Measurements from ENCODE around the gene SCAF8.
A peak's percentile ranks its signal among the peaks of the same experiment; 100 is the strongest.

The SCAF8 gene

DNA sequence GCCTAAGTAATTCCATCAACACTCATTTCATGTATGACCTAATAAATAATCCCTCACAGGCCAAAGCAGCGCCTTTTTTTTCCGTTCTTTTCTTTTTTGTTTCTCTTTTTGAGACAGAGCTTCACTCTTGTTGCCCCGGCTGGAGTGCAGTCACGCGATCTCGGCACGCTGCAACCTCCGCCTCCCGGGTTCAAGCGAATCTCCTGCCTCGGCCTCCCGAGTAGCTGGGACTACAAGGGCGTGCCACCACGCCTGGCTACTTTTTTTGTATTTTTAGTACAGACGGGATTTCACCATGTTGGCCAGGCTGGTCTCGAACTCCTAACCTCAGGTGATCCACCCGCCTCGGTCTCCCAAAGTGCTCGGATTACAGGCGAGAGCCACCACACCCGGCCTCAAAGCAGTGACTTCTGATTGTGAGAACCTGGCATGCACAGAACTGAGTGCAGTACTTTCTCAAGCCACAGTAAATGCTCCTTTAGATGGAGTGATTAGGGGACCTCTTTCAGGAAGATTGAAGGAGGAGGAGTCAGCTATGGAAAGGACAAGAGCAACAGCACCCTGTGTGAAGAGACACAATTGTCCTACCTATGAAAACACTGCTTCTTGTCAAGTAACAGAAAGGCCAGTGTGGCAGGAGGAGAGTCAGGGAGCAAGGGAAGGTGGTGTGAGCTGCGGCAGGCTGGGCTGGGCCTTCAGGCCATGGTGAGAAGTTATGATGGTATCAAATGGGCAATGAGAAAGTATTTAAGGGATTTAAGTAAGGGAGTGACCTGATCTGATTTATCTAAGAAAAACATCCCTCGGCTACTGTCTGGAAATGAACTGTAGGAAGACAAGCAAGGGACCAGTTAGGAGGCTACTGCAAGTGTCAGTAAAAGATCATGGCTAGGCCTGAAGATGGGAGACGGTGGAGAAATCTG is 1.7 kb upstream of the SCAF8 start:
- no peak overlapping the region for H3K4me3 ChIP-seq (ENCODE audit: low read depth, low read length)
- TF ChIP-seq, protein P1, sequence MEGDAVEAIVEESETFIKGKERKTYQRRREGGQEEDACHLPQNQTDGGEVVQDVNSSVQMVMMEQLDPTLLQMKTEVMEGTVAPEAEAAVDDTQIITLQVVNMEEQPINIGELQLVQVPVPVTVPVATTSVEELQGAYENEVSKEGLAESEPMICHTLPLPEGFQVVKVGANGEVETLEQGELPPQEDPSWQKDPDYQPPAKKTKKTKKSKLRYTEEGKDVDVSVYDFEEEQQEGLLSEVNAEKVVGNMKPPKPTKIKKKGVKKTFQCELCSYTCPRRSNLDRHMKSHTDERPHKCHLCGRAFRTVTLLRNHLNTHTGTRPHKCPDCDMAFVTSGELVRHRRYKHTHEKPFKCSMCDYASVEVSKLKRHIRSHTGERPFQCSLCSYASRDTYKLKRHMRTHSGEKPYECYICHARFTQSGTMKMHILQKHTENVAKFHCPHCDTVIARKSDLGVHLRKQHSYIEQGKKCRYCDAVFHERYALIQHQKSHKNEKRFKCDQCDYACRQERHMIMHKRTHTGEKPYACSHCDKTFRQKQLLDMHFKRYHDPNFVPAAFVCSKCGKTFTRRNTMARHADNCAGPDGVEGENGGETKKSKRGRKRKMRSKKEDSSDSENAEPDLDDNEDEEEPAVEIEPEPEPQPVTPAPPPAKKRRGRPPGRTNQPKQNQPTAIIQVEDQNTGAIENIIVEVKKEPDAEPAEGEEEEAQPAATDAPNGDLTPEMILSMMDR (IDR thresholded peaks at IDR 0.05; ENCODE audit: low read depth, low read length, missing control alignments) = no peak
- H3K27ac ChIP-seq = no peak overlapping the region
- in situ Hi-C loops (cut with HindIII; ENCODE audit: low pct_ligation_motif_present, low sequenced_read_pairs) = no loop called here
- H3K36me3 ChIP-seq (replicated peaks) = peaks cover 2% of the 10 kb centered on the region
- no peaks in the 10 kb centered on the region for H3K27me3 ChIP-seq (replicated peaks)
- DNase-seq = no peak

DNA sequence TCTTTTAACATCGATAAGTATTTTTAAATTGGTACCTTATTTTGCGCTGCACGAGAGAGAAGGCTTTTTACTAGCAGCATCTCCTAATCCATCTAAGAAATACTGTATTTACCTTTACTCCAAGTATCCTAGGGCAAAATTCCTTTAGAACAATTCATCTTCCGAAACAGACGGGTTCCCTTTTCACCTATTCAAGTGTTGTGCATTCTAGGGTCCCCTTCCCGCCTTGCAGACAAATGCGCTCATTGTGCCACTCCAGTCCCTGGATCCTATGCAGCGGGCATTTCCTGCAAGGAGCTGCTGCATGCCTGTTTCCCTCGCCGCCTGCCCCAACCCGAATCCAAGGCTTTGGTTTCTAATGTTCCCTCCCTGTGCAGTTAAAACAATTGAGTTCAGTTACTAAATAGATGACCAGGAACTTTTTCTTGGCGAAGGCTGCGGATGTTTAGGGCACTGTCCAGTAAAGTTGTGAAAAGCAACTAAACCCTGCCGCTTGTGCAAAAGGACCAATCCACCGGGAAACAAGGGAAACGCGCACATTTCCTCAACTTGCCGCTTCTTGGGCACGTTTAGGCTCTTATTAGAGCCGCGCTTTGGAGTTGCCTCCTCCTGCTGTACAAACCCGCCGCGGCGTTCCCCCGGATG is 556 bp upstream of the SCAF8 start:
- Histone ChIP-seq H3K27ac (peak overlapping the region; percentile 98), H3K36me3 (replicated peaks) (peaks cover 2% of the 10 kb centered on the region), H3K4me3 (ENCODE audit: low read depth, low read length) (peak overlapping the region; percentile 63), H3K27me3 (replicated peaks) (no peaks in the 10 kb centered on the region)
- TF ChIP-seq, protein P1 (IDR thresholded peaks at IDR 0.05; ENCODE audit: low read depth, low read length, missing control alignments) = no peak
- DNase-seq = peak; percentile 45
- in situ Hi-C loops (cut with HindIII; ENCODE audit: low pct_ligation_motif_present, low sequenced_read_pairs) = no loop called here

DNA sequence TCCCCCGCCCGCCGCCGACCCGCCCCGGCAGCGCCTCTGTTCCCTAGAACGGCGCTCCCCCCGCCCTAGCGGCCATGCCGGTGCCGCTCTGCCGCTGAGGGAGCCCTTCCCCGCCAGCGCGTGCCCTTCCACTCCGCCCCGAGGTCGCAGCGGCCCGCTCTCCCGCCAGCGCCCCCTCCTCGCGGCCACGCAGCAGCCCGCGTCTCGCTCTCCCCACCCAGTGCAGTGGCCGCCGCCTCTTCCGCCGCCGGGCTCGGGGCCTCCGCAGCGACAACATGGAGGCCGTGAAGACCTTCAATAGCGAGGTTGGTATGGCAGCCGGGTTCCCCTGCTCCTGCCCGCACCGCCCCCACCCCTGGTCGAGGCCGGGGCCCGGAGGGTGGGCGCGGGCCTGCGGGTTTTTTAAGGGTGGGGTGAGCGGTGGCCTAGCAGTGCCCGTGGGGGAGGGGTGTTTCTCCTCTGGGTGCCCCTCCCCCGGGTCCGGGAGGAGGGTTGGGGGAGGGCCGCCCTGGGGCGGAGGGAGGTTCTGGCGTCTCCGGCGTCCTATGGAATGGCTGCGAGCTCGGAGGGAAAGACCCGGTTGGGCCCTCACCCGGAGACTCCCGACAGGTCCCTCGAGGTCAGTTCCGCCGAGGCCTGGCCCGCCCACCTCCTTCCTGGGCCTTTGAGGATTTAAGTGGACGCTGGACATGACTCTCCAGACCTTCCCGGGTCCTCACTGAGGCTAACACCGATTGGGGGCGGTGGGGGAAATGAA is 588 bp downstream of the SCAF8 start:
- Histone ChIP-seq H3K27ac (peak overlapping the region; percentile 98), H3K27me3 (replicated peaks) (no peaks in the 10 kb centered on the region), H3K36me3 (replicated peaks) (peaks cover 2% of the 10 kb centered on the region), H3K4me3 (ENCODE audit: low read depth, low read length) (peak overlapping the region; percentile 82)
- in situ Hi-C loops (cut with HindIII; ENCODE audit: low pct_ligation_motif_present, low sequenced_read_pairs) = no loop called here
- DNase-seq = peak; percentile 97
- TF ChIP-seq, protein P1 (IDR thresholded peaks at IDR 0.05; ENCODE audit: low read depth, low read length, missing control alignments) = peak; percentile 8

DNA sequence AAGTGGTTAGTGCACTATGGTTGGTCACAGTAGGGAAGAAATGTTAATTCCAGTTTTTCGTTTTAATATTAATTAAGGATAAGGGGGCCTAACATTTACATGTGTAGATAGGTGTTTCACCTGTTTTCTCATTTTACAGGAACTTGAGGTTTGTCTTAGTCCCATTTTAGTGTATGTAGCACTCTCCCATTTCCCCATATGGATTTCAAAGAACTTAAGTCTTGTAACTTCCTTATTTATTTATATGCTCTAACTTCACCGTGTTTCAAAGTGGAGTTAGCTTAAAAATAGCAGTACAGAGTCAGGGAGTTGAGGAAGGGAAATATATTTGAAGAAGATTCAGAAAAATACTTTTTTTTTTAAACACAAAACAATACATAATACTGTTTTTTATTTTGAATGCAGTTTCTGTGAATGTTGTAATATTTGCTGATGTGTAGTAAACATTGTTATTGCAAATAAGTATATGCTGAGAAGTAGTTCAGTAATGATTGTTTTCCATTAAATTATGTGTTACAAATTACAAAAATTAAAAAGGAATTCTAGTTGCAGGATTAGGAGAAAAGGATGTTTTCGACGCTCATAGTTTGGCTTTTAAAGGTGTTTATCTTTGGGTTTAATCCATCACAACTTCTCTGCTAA is 3.5 kb downstream of the SCAF8 start:
- no peak overlapping the region for H3K4me3 ChIP-seq (ENCODE audit: low read depth, low read length)
- in situ Hi-C loops (cut with HindIII; ENCODE audit: low pct_ligation_motif_present, low sequenced_read_pairs) = no loop called here
- TF ChIP-seq, protein P1 (IDR thresholded peaks at IDR 0.05; ENCODE audit: low read depth, low read length, missing control alignments) = no peak
- peaks cover 4% of the 10 kb centered on the region for H3K36me3 ChIP-seq (replicated peaks)
- no peak overlapping the region for H3K27ac ChIP-seq
- H3K27me3 ChIP-seq (replicated peaks) = no peaks in the 10 kb centered on the region
- no peak for DNase-seq

DNA sequence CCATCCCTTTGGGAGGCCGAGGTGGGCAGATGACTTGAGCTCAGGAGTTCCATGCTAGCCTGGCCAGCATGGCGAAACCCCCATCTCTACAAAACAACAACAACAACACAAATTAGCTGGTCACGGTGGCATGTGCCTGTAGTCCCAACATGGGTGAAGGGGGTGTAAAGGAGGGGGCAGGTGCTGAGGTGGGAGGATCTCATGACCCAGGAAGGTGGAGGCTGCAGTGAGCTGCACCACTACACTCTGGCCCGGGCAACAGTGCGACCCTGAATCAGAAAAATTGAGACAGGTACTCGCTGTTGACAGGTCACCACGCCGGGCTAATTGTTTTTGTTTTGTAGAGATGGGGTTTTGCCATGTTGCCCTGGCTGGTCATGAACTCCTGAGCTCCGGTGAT is 4.2 kb downstream of the SCAF8 start:
- Histone ChIP-seq H3K27me3 (replicated peaks) (no peaks in the 10 kb centered on the region), H3K27ac (no peak overlapping the region), H3K36me3 (replicated peaks) (peaks cover 5% of the 10 kb centered on the region), H3K4me3 (ENCODE audit: low read depth, low read length) (no peak overlapping the region)
- TF ChIP-seq, protein P1 (IDR thresholded peaks at IDR 0.05; ENCODE audit: low read depth, low read length, missing control alignments) = no peak
- in situ Hi-C loops (cut with HindIII; ENCODE audit: low pct_ligation_motif_present, low sequenced_read_pairs) = no loop called here
- DNase-seq = no peak

All from brain microvascular endothelial cell (primary cell).